ENCODE results near the gene FYN. TPM values are rescaled to one million over a fixed set of nuclear protein-coding genes. Genes with fewer than 3 reads are reported as not detected.
A peak's percentile ranks its signal among the peaks of the same experiment; 100 is the strongest.

Gene FYN
- total and polyA plus RNA-seq, 2 of the 4 experiments (the other 2 are of a cell fraction) = 30.8 to 36.4 TPM

DNA sequence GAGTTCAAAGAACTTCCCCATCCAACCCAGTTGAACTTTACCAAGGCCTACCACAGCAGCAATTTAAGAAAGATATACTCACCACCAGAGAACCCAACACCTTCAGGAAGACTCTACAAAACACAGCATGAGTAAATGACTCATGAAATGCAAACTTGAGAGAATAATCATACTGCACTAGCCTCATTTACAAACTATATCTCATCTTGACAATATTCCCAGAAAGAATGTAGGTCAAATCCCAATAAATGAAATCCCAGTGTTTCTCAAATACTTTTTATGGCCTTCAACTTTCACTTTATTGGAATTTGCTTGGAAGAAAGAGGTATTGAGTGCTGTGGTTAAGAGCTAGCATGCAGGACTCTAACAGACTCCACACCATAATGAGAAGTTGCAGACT is 60.0 kb downstream of the FYN start:
- H4K8ac ChIP-seq (ENCODE audit: low read depth in 2 of 2, low read length in 2 of 2) = no peak overlapping the region
- intact Hi-C loops (cut with micrococcal nuclease) = no loop called here
- H3K9ac ChIP-seq (ENCODE audit: low read depth, low read length) = no peak overlapping the region
- no peak overlapping the region for H3K14ac ChIP-seq (replicated peaks; ENCODE audit: low read depth, low read length)
- peaks cover 10% of the 10 kb centered on the region for H3K4me1 ChIP-seq (ENCODE audit: control insufficient read depth, insufficient read depth, low read length)
- peak; percentile 74 for DNase-seq
- POLR2A ChIA-PET (ENCODE audit: unreplicated experiment) = no interaction called here
- H2AK5ac ChIP-seq (ENCODE audit: low read depth, low read length) = peak overlapping the region; percentile 49; the same call in 1 of the 2 replicates
- no peak overlapping the region for H2AK9ac ChIP-seq (replicated peaks; ENCODE audit: low read depth, low read length, poor library complexity)
- H2BK20ac ChIP-seq (ENCODE audit: low read depth, low read length) = no peak overlapping the region
- no peak overlapping the region for H2BK120ac ChIP-seq (ENCODE audit: low read depth, low read length)
- no peak overlapping the region for H2AFZ ChIP-seq (replicated peaks; ENCODE audit: low read length, poor library complexity)
- in situ Hi-C loops (cut with MboI; ENCODE audit: low sequenced_read_pairs) = no loop called here
- peak overlapping the region; percentile 15 for H2BK5ac ChIP-seq (ENCODE audit: low read depth, low read length, poor library complexity, severe bottlenecking)
- no peaks in the 10 kb centered on the region for H3K27me3 ChIP-seq (ENCODE audit: control insufficient read depth, insufficient read depth, low read length)
- H3K4ac ChIP-seq (ENCODE audit: low read depth, low read length) = no peak overlapping the region
- H3K4me3 ChIP-seq (ENCODE audit: insufficient read depth, low read depth, low read length) = no peak overlapping the region
- no peak overlapping the region for H3K56ac ChIP-seq (ENCODE audit: extremely low read depth, insufficient read depth, low read length)
- no peak overlapping the region; the same call in 2 of the 3 replicates for H2BK15ac ChIP-seq (ENCODE audit: low read depth, low read length)
- H3K79me1 ChIP-seq (ENCODE audit: low read depth in 1 of 2, low read length in 2 of 2) = peaks cover 17 to 29% of the 10 kb centered on the region in 2 experiments
- no peak overlapping the region for H4K5ac ChIP-seq (ENCODE audit: low read depth, low read length)
- BruUV-seq (replicated peaks) = no TSS peak
- no peak overlapping the region for H3K18ac ChIP-seq (ENCODE audit: low read depth, low read length)
- H4K91ac ChIP-seq (ENCODE audit: insufficient read depth, low read depth, low read length) = no peak overlapping the region
- TF ChIP-seq POLR2A (IDR thresholded peaks at IDR 0.05; ENCODE audit: low read depth, low read length) = no peak
- no peak for TF ChIP-seq NFE2L2 (IDR thresholded peaks at IDR 0.05; ENCODE audit: low read depth, low read length)
- TF ChIP-seq CEBPB (IDR thresholded peaks at IDR 0.05; ENCODE audit: low read depth, low read length) = no peak
- no peak for TF ChIP-seq MXI1 (IDR thresholded peaks at IDR 0.05; ENCODE audit: borderline replicate concordance, low read depth, low read length)
- TF ChIP-seq SMC3 (IDR thresholded peaks at IDR 0.05; ENCODE audit: low read depth, low read length) = no peak
- TF ChIP-seq BHLHE40 (IDR thresholded peaks at IDR 0.05; ENCODE audit: low read depth, low read length) = no peak
- TF ChIP-seq, protein P1, sequence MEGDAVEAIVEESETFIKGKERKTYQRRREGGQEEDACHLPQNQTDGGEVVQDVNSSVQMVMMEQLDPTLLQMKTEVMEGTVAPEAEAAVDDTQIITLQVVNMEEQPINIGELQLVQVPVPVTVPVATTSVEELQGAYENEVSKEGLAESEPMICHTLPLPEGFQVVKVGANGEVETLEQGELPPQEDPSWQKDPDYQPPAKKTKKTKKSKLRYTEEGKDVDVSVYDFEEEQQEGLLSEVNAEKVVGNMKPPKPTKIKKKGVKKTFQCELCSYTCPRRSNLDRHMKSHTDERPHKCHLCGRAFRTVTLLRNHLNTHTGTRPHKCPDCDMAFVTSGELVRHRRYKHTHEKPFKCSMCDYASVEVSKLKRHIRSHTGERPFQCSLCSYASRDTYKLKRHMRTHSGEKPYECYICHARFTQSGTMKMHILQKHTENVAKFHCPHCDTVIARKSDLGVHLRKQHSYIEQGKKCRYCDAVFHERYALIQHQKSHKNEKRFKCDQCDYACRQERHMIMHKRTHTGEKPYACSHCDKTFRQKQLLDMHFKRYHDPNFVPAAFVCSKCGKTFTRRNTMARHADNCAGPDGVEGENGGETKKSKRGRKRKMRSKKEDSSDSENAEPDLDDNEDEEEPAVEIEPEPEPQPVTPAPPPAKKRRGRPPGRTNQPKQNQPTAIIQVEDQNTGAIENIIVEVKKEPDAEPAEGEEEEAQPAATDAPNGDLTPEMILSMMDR (conservative IDR thresholded peaks at IDR 0.05; ENCODE audit: low read depth, low read length) = no peak
- no peak for TF ChIP-seq MAFK (IDR thresholded peaks at IDR 0.05; ENCODE audit: low read depth, low read length)
- TF ChIP-seq, protein P2, sequence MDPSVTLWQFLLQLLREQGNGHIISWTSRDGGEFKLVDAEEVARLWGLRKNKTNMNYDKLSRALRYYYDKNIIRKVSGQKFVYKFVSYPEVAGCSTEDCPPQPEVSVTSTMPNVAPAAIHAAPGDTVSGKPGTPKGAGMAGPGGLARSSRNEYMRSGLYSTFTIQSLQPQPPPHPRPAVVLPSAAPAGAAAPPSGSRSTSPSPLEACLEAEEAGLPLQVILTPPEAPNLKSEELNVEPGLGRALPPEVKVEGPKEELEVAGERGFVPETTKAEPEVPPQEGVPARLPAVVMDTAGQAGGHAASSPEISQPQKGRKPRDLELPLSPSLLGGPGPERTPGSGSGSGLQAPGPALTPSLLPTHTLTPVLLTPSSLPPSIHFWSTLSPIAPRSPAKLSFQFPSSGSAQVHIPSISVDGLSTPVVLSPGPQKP (IDR thresholded peaks at IDR 0.05; ENCODE audit: borderline replicate concordance, low read depth, low read length) = no peak
- TF ChIP-seq MAZ (IDR thresholded peaks at IDR 0.05; ENCODE audit: borderline replicate concordance, low read depth, low read length) = no peak
- CTCF ChIA-PET = no interaction called here
- peaks cover 9% of the 10 kb centered on the region; the same call in 1 of the 2 replicates for H3K9me1 ChIP-seq (ENCODE audit: insufficient read depth, low read length)
- ATAC-seq (ENCODE audit: low read depth) = peak; percentile 86
- dilution Hi-C loops (cut with HindIII; ENCODE audit: low sequenced_read_pairs, unreplicated experiment) = no loop called here
- H3K4me2 ChIP-seq (ENCODE audit: low read depth, low read length) = no peak overlapping the region; the same call in 1 of the 2 replicates
- peaks cover 7% of the 10 kb centered on the region; the same call in 1 of the 2 replicates for H4K20me1 ChIP-seq (ENCODE audit: insufficient read depth, low read length)
- H3K9me3 ChIP-seq (ENCODE audit: control insufficient read depth, insufficient read depth, low read length) = no peaks in the 10 kb centered on the region
- H3K27ac ChIP-seq (ENCODE audit: insufficient read depth, low read length) = no peak overlapping the region
- H3K36me3 ChIP-seq (ENCODE audit: control insufficient read depth, insufficient read depth, low read length) = 0 out of 2 replicates have a peak, but pooled peaks cover 1% of the 10 kb centered on the region
- no peak overlapping the region for H3K23ac ChIP-seq (ENCODE audit: low read depth, low read length)

Data from IMR-90 (cell line).